HFF-Myc (cell line): Measurements from ENCODE around the gene DCN.

Experiments
- DNase-seq: peaks from one replicate; pipeline ENCODE4 v3.0.0-alpha.2; 2011; ENCODE audit warnings: low read depth; ENCODE audit errors: extremely low read depth
- H3K4me3 ChIP-seq: replicated peaks from 2 replicates; pipeline ENCODE4 v1.5.1; 2011; ENCODE audit warnings: low read depth, mild to moderate bottlenecking, control low read depth, low read length
- CTCF ChIP-seq: IDR thresholded peaks from 2 replicates; pipeline ENCODE4 v1.5.1; 2012; ENCODE audit warnings: mild to moderate bottlenecking, low read depth, low read length, control low read depth; ENCODE audit errors: missing control alignments

Gene DCN

GRCh38 chr12:91129662-91130362, 52.8 kb downstream of the DCN start:
- no peak for TF ChIP-seq CTCF

GRCh38 chr12:91127751-91128150, 54.9 kb downstream of the DCN start:
- DNase-seq: no peak
- TF ChIP-seq CTCF: no peak
- no peak overlapping the region for H3K4me3 ChIP-seq

More at GRCh38 chr12:91129662-91130362, 52.8 kb downstream of the DCN start:
- DNase-seq: no peak
- no peak overlapping the region for H3K4me3 ChIP-seq

GRCh38 chr12:91127306-91127705, 55.3 kb downstream of the DCN start:
- no peak for TF ChIP-seq CTCF
- DNase-seq: no peak
- no peak overlapping the region for H3K4me3 ChIP-seq

GRCh38 chr12:91126516-91126915, 56.1 kb downstream of the DCN start:
- H3K4me3 ChIP-seq: no peak overlapping the region
- DNase-seq: no peak
- TF ChIP-seq CTCF: no peak

- no peak for DNase-seq
- no peak for TF ChIP-seq CTCF
- H3K4me3 ChIP-seq: no peak overlapping the region
Measured at GRCh38 chr12:91123236-91123916, 59.2 kb downstream of the DCN start.

- H3K4me3 ChIP-seq: no peak overlapping the region
- TF ChIP-seq CTCF: no peak
- DNase-seq: no peak
Measured at GRCh38 chr12:91120781-91121180, 61.8 kb downstream of the DCN start.
